T-cell (primary cell): ENCODE measurements around the gene ACSF3. TPM values are rescaled to one million over a fixed set of nuclear protein-coding genes. Genes with fewer than 3 reads are reported as not detected.

Experiments used
- ATAC-seq, 4 experiments: fragments of 200-7000 bp in 3 of 4; fragments of 150-1000 bp in 1 of 4; cut with Tn5 transposase; replicated peaks in 1 of 4; 1 replicate in 3 of 4; 2 replicates in 1 of 4; pipeline ENCODE4 v1.10.0; 2021; ENCODE audit warnings: moderate library complexity in 3 of 4, mild to moderate bottlenecking in 2 of 4, moderate number of reproducible peaks in 1 of 4
- CTCF ChIA-PET, 2 donors: fragments of 300-600 bp; sonication (Branson Sonifier 250); formaldehyde crosslinking; loops; one replicate each; lab custom pipeline; 2022; ENCODE audit warnings: antibody characterized with exemption in 2 of 2; lab: Charles Lee
- POLR2A ChIA-PET, 2 donors: fragments of 300-600 bp; sonication (Branson Sonifier 250); formaldehyde crosslinking; loops; one replicate each; lab custom pipeline; 2022; ENCODE audit warnings: antibody characterized with exemption in 2 of 2; lab: Charles Lee
- DNase-seq, 35 experiments: peaks; one replicate each; pipeline versions ENCODE4 v3.0.0 to v3.0.0-alpha.2; 2013 to 2023
- H3K27ac ChIP-seq: one replicate; pipeline ENCODE4 v1.5.1; 2013; ENCODE audit warnings: low read length
- H3K27me3 ChIP-seq, 2 experiments: replicated peaks in 1 of 2; 1 replicate in 1 of 2; 2 replicates in 1 of 2; pipeline versions ENCODE4 v1.6.1 to v1.7.0; 2013; ENCODE audit warnings: low read length in 1 of 2, mixed read lengths in 1 of 2; ENCODE audit not compliant: control insufficient read depth in 2 of 2, insufficient read depth in 2 of 2; ENCODE audit errors: extremely low read depth in 1 of 2
- H3K36me3 ChIP-seq, 2 donors: 1 replicate in 1 of 2; 2 replicates in 1 of 2; pipeline versions ENCODE4 v1.6.1 to v1.7.0; 2013; ENCODE audit warnings: low read length in 1 of 2; ENCODE audit not compliant: control insufficient read depth in 2 of 2, insufficient read depth in 1 of 2; ENCODE audit errors: extremely low read depth in 1 of 2
- H3K4me1 ChIP-seq, 2 experiments: 1 replicate in 1 of 2; 2 replicates in 1 of 2; pipeline versions ENCODE4 v1.6.1 to v1.7.0; 2013; ENCODE audit warnings: low read length in 2 of 2, mixed read lengths in 1 of 2; ENCODE audit not compliant: insufficient read depth in 2 of 2, control insufficient read depth in 1 of 2; ENCODE audit errors: extremely low read depth in 1 of 2
- H3K4me3 ChIP-seq, 2 donors: 1 replicate in 1 of 2; 2 replicates in 1 of 2; pipeline versions ENCODE4 v1.5.1 to v1.7.0; 2013; ENCODE audit warnings: mild to moderate bottlenecking in 2 of 2, low read length in 1 of 2, moderate library complexity in 1 of 2; ENCODE audit not compliant: control insufficient read depth in 1 of 2; ENCODE audit errors: extremely low read depth in 1 of 2
- H3K9me3 ChIP-seq: 2 replicates; pipeline ENCODE4 v1.7.0; 2013
- H3K27ac Mint-ChIP-seq, 2 donors: one replicate each; pipeline ENCODE4 v1.8.0; 2020 to 2021; ENCODE audit warnings: mild to moderate bottlenecking in 2 of 2, mixed read lengths in 2 of 2
- H3K27me3 Mint-ChIP-seq, 2 donors: one replicate each; pipeline ENCODE4 v1.8.0; 2021 to 2022; ENCODE audit warnings: mixed read lengths in 2 of 2
- H3K36me3 Mint-ChIP-seq: one replicate; pipeline ENCODE4 v1.8.0; 2021; ENCODE audit warnings: mixed read lengths
- H3K4me1 Mint-ChIP-seq, 3 donors: one replicate each; pipeline ENCODE4 v1.8.0; 2020 to 2022; ENCODE audit warnings: mixed read lengths in 3 of 3, mild to moderate bottlenecking in 1 of 3
- H3K4me3 Mint-ChIP-seq, 3 donors: one replicate each; pipeline ENCODE4 v1.8.0; 2020 to 2022; ENCODE audit warnings: mild to moderate bottlenecking in 3 of 3, mixed read lengths in 3 of 3, moderate library complexity in 3 of 3
- H3K9me3 Mint-ChIP-seq, 3 donors: one replicate each; pipeline ENCODE4 v1.8.0; 2020 to 2022; ENCODE audit warnings: mixed read lengths in 3 of 3
- WGBS: methylation state at CpG from one replicate; pipeline ENCODE4 v1.1.5; 2013; ENCODE audit warnings: missing lambda C conversion rate; ENCODE audit not compliant: insufficient coverage; 5-methylcytosine and 5-hydroxymethylcytosine counted together
- total RNA-seq, 35 experiments: library from RNA in 6 of 35; stranded (reverse) in 6 of 35; fragments of 120-200 nt in 1 of 35; gene quantifications; one replicate each; pipeline versions ENCODE4 v1.2.1 to v1.2.4 and lab custom pipeline; 2013 to 2026

The ACSF3 gene
- total RNA-seq, 5 donors from 2014 or later (not counting 1 experiment from before 2014, with no cell fraction given) = 70.5 to 102 (median 79.9) TPM

GRCh38 chr16:89050868-89051311 lies 42.8 kb upstream of the ACSF3 start:
- H3K27ac ChIP-seq = no peak overlapping the region
- DNase-seq = no peak
- CTCF ChIA-PET = no interaction called here
- peaks cover 0 to 16% of the 10 kb centered on the region in 2 experiments for H3K27me3 ChIP-seq
- H3K4me3 Mint-ChIP-seq = no peak overlapping the region
- H3K27me3 Mint-ChIP-seq = peaks cover 0 to 5% of the 10 kb centered on the region in 2 donors
- no peak overlapping the region for H3K27ac Mint-ChIP-seq
- no peak overlapping the region for H3K4me3 ChIP-seq
- H3K9me3 ChIP-seq = no peaks in the 10 kb centered on the region
- no peaks in the 10 kb centered on the region for H3K36me3 Mint-ChIP-seq
- 92% methylated on average over 20 of the region's 23 CpGs for WGBS
- no peaks in the 10 kb centered on the region for H3K36me3 ChIP-seq
- ATAC-seq = no peak
- H3K4me1 ChIP-seq = no peaks in the 10 kb centered on the region
- POLR2A ChIA-PET = no interaction called here
- peaks cover 0 to 3% (median 0%) of the 10 kb centered on the region in 3 donors for H3K9me3 Mint-ChIP-seq
- H3K4me1 Mint-ChIP-seq = peaks cover 0 to 17% (median 2%) of the 10 kb centered on the region in 3 donors

- Mint-ChIP-seq H3K27me3 (peaks cover 0 to 5% of the 10 kb centered on the region in 2 donors), H3K27ac (no peak overlapping the region), H3K9me3 (no peaks in the 10 kb centered on the region), H3K4me3 (peak overlapping the region in 1 of 3 donors; percentile 24), H3K4me1 (peaks cover 0 to 17% (median 2%) of the 10 kb centered on the region in 3 donors), H3K36me3 (no peaks in the 10 kb centered on the region)
- H3K27me3 ChIP-seq = peaks cover 0 to 22% of the 10 kb centered on the region in 2 experiments
- WGBS = 88% methylated on average over 22 of the region's 22 CpGs
- no peaks in the 10 kb centered on the region for H3K4me1 ChIP-seq
- POLR2A ChIA-PET = no interaction called here
- peak overlapping the region in 1 of 2 donors; percentile 40 for H3K4me3 ChIP-seq
- ATAC-seq (no peak), DNase-seq (no peak)
- no peak overlapping the region for H3K27ac ChIP-seq
- H3K9me3 ChIP-seq = no peaks in the 10 kb centered on the region
- CTCF ChIA-PET = no interaction called here
- H3K36me3 ChIP-seq = no peaks in the 10 kb centered on the region
Measured at GRCh38 chr16:89051521-89052166, 42.0 kb upstream of the ACSF3 start.

- Mint-ChIP-seq H3K27ac (peak overlapping the region; percentile 73 to 81), H3K27me3 (peaks cover 0 to 5% of the 10 kb centered on the region in 2 donors), H3K4me1 (peaks cover 0 to 13% (median 2%) of the 10 kb centered on the region in 3 donors), H3K9me3 (no peaks in the 10 kb centered on the region), H3K36me3 (no peaks in the 10 kb centered on the region), H3K4me3 (peak overlapping the region; percentile 77 to 86 (median 81))
- peak overlapping the region in 1 of 2 donors; percentile 40 for H3K4me3 ChIP-seq
- H3K27ac ChIP-seq = no peak overlapping the region
- no peaks in the 10 kb centered on the region for H3K36me3 ChIP-seq
- POLR2A ChIA-PET = no interaction called here
- H3K4me1 ChIP-seq = no peaks in the 10 kb centered on the region
- 85% methylated on average over 38 of the region's 46 CpGs for WGBS
- CTCF ChIA-PET = no interaction called here
- no peak for DNase-seq
- ATAC-seq = peak in 1 of 4 experiments; percentile 43
- H3K27me3 ChIP-seq = peaks cover 0 to 22% of the 10 kb centered on the region in 2 experiments
- H3K9me3 ChIP-seq = no peaks in the 10 kb centered on the region
Measured at GRCh38 chr16:89052191-89052889, 41.3 kb upstream of the ACSF3 start.

- Histone ChIP-seq H3K27me3 (peaks cover 0 to 28% of the 10 kb centered on the region in 2 experiments), H3K36me3 (no peaks in the 10 kb centered on the region), H3K4me1 (no peaks in the 10 kb centered on the region), H3K27ac (no peak overlapping the region), H3K4me3 (peak overlapping the region in 1 of 2 donors; percentile 40), H3K9me3 (no peaks in the 10 kb centered on the region)
- Mint-ChIP-seq H3K36me3 (no peaks in the 10 kb centered on the region), H3K27ac (peak overlapping the region; percentile 73 to 81), H3K9me3 (no peaks in the 10 kb centered on the region), H3K27me3 (peaks cover 0 to 2% of the 10 kb centered on the region in 2 donors), H3K4me3 (peak overlapping the region; percentile 77 to 86 (median 81)), H3K4me1 (peaks cover 0 to 11% (median 2%) of the 10 kb centered on the region in 3 donors)
- POLR2A ChIA-PET = no interaction called here
- DNase-seq (peak in 1 of 35 experiments; percentile 19), ATAC-seq (peak in 2 of 4 experiments; percentile 26 to 86)
- CTCF ChIA-PET = no interaction called here
- 61% methylated on average over 41 of the region's 48 CpGs for WGBS
Measured at GRCh38 chr16:89052890-89053724, 40.5 kb upstream of the ACSF3 start.

GRCh38 chr16:89053725-89054029 lies 40.0 kb upstream of the ACSF3 start:
- H3K27me3 ChIP-seq = peaks cover 0 to 33% of the 10 kb centered on the region in 2 experiments
- no peak overlapping the region for H3K4me3 ChIP-seq
- Mint-ChIP-seq H3K9me3 (no peaks in the 10 kb centered on the region), H3K4me1 (peaks cover 0 to 11% (median 2%) of the 10 kb centered on the region in 3 donors), H3K36me3 (no peaks in the 10 kb centered on the region), H3K27ac (no peak overlapping the region), H3K27me3 (peaks cover 0 to 2% of the 10 kb centered on the region in 2 donors), H3K4me3 (peak overlapping the region in 1 of 3 donors; percentile 86)
- no peaks in the 10 kb centered on the region for H3K9me3 ChIP-seq
- H3K27ac ChIP-seq = no peak overlapping the region
- DNase-seq (no peak), ATAC-seq (no peak)
- POLR2A ChIA-PET = no interaction called here
- H3K4me1 ChIP-seq = no peaks in the 10 kb centered on the region
- CTCF ChIA-PET = no interaction called here
- 89% methylated on average over 16 of the region's 16 CpGs for WGBS
- no peaks in the 10 kb centered on the region for H3K36me3 ChIP-seq

- Mint-ChIP-seq H3K36me3 (no peaks in the 10 kb centered on the region), H3K4me1 (peaks cover 0 to 11% (median 2%) of the 10 kb centered on the region in 3 donors), H3K27ac (no peak overlapping the region), H3K4me3 (no peak overlapping the region), H3K27me3 (peaks cover 0 to 2% of the 10 kb centered on the region in 2 donors), H3K9me3 (no peaks in the 10 kb centered on the region)
- CTCF ChIA-PET = no interaction called here
- Histone ChIP-seq H3K4me1 (no peaks in the 10 kb centered on the region), H3K36me3 (no peaks in the 10 kb centered on the region), H3K27me3 (peaks cover 0 to 34% of the 10 kb centered on the region in 2 experiments), H3K4me3 (no peak overlapping the region), H3K27ac (no peak overlapping the region), H3K9me3 (no peaks in the 10 kb centered on the region)
- POLR2A ChIA-PET = no interaction called here
- DNase-seq (no peak), ATAC-seq (no peak)
- 88% methylated on average over 12 of the region's 15 CpGs for WGBS
Measured at GRCh38 chr16:89054261-89054661, 39.4 kb upstream of the ACSF3 start.
